HT1080 (cell line): ENCODE results near the gene FAT4. TPM values are rescaled to one million over a fixed set of nuclear protein-coding genes. Genes with fewer than 3 reads are reported as not detected.

Source experiments
- small RNA-seq: library from RNA; depleted of rRNA; stranded (forward); fragments of <200 nt; gene quantifications from one replicate; pipeline ENCODE3, GENCODE V24; 2014
- total RNA-seq: library from RNA; depleted of rRNA; stranded (reverse); fragments of >200 nt; shearing (Covaris generic); gene quantifications from 2 replicates; pipeline ENCODE4 v1.2.3, GENCODE V29; 2014

The FAT4 gene
- total RNA-seq, 1 experiment from 2014 or later: 1.1 TPM

Small RNA genes within 50 kb of the gene (small RNA-seq; reads per million reads assigned to genes)
- gene RF00019: not detected
